GM12878 (cell line): ENCODE measurements around the gene LTC4S. TPM values are rescaled to one million over a fixed set of nuclear protein-coding genes. Genes with fewer than 3 reads are reported as not detected.
A peak's percentile ranks its signal among the peaks of the same experiment; 100 is the strongest.

Experiments
- BACH1 ChIP-seq: fragments of 450-650 bp; IDR thresholded peaks from 2 replicates; pipeline ENCODE4 v1.6.1; 2017; ENCODE audit warnings: mild to moderate bottlenecking, borderline replicate concordance
- BHLHE40 ChIP-seq, 2 experiments: fragments of 450-650 bp in 1 of 2; IDR thresholded peaks; 2 replicates each; pipeline ENCODE4 v1.6.1; 2011 to 2017; ENCODE audit warnings: low read depth in 2 of 2, borderline replicate concordance in 1 of 2, improper control_type of control experiment in 1 of 2, low read length in 1 of 2, mild to moderate bottlenecking in 1 of 2
- CBX5 ChIP-seq: sonication (generic); IDR thresholded peaks from 2 replicates; pipeline ENCODE4 v1.6.1; 2016; ENCODE audit warnings: low read depth, moderate library complexity, mild to moderate bottlenecking, inconsistent platforms
- CHD2 ChIP-seq: IDR thresholded peaks from 2 replicates; pipeline ENCODE4 v1.6.1; 2011; ENCODE audit warnings: low read depth, low read length, improper control_type of control experiment, borderline replicate concordance
- IKZF1 ChIP-seq: fragments of 450-650 bp; conservative IDR thresholded peaks from 2 replicates; pipeline ENCODE4 v1.6.1; 2017; ENCODE audit warnings: antibody characterized with exemption, mild to moderate bottlenecking
- LARP7 ChIP-seq: fragments of 450-650 bp; IDR thresholded peaks from 2 replicates; pipeline ENCODE4 v1.6.1; 2017; ENCODE audit warnings: mild to moderate bottlenecking
- MTA3 ChIP-seq: IDR thresholded peaks from 2 replicates; pipeline ENCODE4 v1.6.1; 2012; ENCODE audit warnings: low read length, inconsistent platforms, borderline replicate concordance
- MXI1 ChIP-seq: fragments of 150-350 bp; IDR thresholded peaks from 2 replicates; pipeline ENCODE4 v1.6.1; 2011; ENCODE audit warnings: low read depth, mild to moderate bottlenecking, inconsistent platforms, low read length, improper control_type of control experiment
- NFXL1 ChIP-seq: fragments of 450-650 bp; IDR thresholded peaks from 2 replicates; pipeline ENCODE4 v1.6.1; 2017; ENCODE audit warnings: antibody characterized with exemption, mild to moderate bottlenecking, borderline replicate concordance
- POLR2A ChIP-seq: IDR thresholded peaks from 2 replicates; pipeline ENCODE4 v1.6.1; 2011; ENCODE audit warnings: low read depth, mild to moderate bottlenecking, low read length
- RAD21 ChIP-seq: IDR thresholded peaks from 2 replicates; pipeline ENCODE4 v1.6.1; 2011; ENCODE audit warnings: mild to moderate bottlenecking, low read depth, low read length, moderate library complexity; ENCODE audit not compliant: insufficient read depth
- REST ChIP-seq: IDR thresholded peaks from 2 replicates; pipeline ENCODE4 v1.6.1; 2012; ENCODE audit warnings: mild to moderate bottlenecking, low read depth, low read length
- SMAD5 ChIP-seq: IDR thresholded peaks from 2 replicates; pipeline ENCODE4 v1.6.1; 2016; ENCODE audit warnings: antibody characterized with exemption, low read depth
- SP1 ChIP-seq: IDR thresholded peaks from one replicate; pipeline ENCODE4 v1.6.1; 2011; ENCODE audit warnings: low read depth, low read length
- SREBF1 ChIP-seq: IDR thresholded peaks from 2 replicates; pipeline ENCODE4 v1.6.1; 2012; ENCODE audit warnings: mild to moderate bottlenecking, low read length
- USF1 ChIP-seq: IDR thresholded peaks from 2 replicates; pipeline ENCODE4 v1.6.1; 2011; ENCODE audit warnings: borderline replicate concordance, low read depth, mild to moderate bottlenecking, moderate library complexity, mixed read lengths, low read length; ENCODE audit not compliant: insufficient read depth; ENCODE audit errors: extremely low read length
- ZBTB4 ChIP-seq: fragments of 450-650 bp; formaldehyde crosslinking; IDR thresholded peaks from 2 replicates; pipeline ENCODE4 v1.4.0; 2022; ENCODE audit warnings: mild to moderate bottlenecking, moderate library complexity
- ZNF687 ChIP-seq: fragments of 450-650 bp; IDR thresholded peaks from 2 replicates; pipeline ENCODE4 v1.6.1; 2017; ENCODE audit warnings: mild to moderate bottlenecking, moderate library complexity
- polyA plus RNA-seq, 11 experiments: library from polyadenylated mRNA; depleted of rRNA in 4 of 11; unstranded in 6 of 11; stranded (reverse) in 5 of 11; fragments of >200 nt; fragmentation: Nextera tagmentation in 4 of 11; fragmentation: Illumina TruSeq in 1 of 11; extraction: Ambion mirVana in 4 of 11; extraction: Trizol in 1 of 11; gene quantifications; 1 replicate in 1 of 11; 2 replicates in 10 of 11; pipeline versions ENCODE4 v1.2.1 to v1.2.3, GENCODE V29; 2011 to 2016; ENCODE audit warnings: inconsistent platforms in 2 of 11, missing spikeins in 2 of 11, low read depth in 1 of 11
- total RNA-seq, 4 experiments: library from RNA; depleted of rRNA in 3 of 4; stranded (reverse); fragments of >200 nt in 3 of 4; fragmentation: Illumina TruSeq in 1 of 4; extraction: Trizol in 1 of 4; gene quantifications; 2 replicates each; pipeline versions ENCODE4 v1.2.1 to v1.2.3, GENCODE V29; 2013 to 2021

Gene LTC4S
- total and polyA plus RNA-seq, 10 of the 15 experiments (the other 5 are each of a cell fraction or from before 2014, with no cell fraction given): 0.78 to 3.6 (median 1.8) TPM; not detected in 5

GRCh38 chr5:179806250-179807048 lies 12.7 kb downstream of the LTC4S start, which contains the start of gene MGAT4B (continued):
- no peak for TF ChIP-seq ZBTB4
- no peak for TF ChIP-seq RAD21
- TF ChIP-seq BACH1: peak; percentile 40; the same call in 1 of the 2 replicates
- TF ChIP-seq SMAD5: no peak
- TF ChIP-seq NFXL1: 0 out of 2 replicates have a peak, but pooled peaks have one; percentile 43
- TF ChIP-seq ZNF687: peak; percentile 27; the same call in 1 of the 2 replicates
- TF ChIP-seq MTA3: no peak
- peak; percentile 57; the same call in 1 of the 2 replicates for TF ChIP-seq MXI1
- TF ChIP-seq POLR2A: peak; percentile 75
- 0 out of 2 replicates have a peak, but pooled peaks have one; percentile 32 for TF ChIP-seq LARP7
- TF ChIP-seq CHD2: no peak; the same call in 1 of the 2 replicates
- no peak for TF ChIP-seq CBX5
- peak in 1 of 2 experiments; percentile 59; a peak in 1 of 4 replicates for TF ChIP-seq BHLHE40 (IDR thresholded peaks at IDR 0.05; ENCODE audit: borderline replicate concordance in 1 of 2, low read depth in 2 of 2, low read length in 1 of 2)
- TF ChIP-seq SREBF1: no peak
- 0 out of 2 replicates have a peak, but pooled peaks have one; percentile 42 for TF ChIP-seq IKZF1
- no peak for TF ChIP-seq REST
- no peak for TF ChIP-seq USF1
- TF ChIP-seq SP1: peak; percentile 94
